Bone marrow (tissue), 2 donors: ENCODE measurements around the gene ZCCHC10.
A peak's percentile ranks its signal among the peaks of the same experiment; 100 is the strongest.
"Not testable (repeated sequence)": the region's sequence is repeated elsewhere in the genome, so short reads cannot be mapped to it uniquely, and the experiment has no call there.

Source experiments
- DNase-seq, 2 donors: peaks; one replicate each; lab custom pipeline; 2025; lab: John Stamatoyannopoulos, UW

Gene ZCCHC10

DNA sequence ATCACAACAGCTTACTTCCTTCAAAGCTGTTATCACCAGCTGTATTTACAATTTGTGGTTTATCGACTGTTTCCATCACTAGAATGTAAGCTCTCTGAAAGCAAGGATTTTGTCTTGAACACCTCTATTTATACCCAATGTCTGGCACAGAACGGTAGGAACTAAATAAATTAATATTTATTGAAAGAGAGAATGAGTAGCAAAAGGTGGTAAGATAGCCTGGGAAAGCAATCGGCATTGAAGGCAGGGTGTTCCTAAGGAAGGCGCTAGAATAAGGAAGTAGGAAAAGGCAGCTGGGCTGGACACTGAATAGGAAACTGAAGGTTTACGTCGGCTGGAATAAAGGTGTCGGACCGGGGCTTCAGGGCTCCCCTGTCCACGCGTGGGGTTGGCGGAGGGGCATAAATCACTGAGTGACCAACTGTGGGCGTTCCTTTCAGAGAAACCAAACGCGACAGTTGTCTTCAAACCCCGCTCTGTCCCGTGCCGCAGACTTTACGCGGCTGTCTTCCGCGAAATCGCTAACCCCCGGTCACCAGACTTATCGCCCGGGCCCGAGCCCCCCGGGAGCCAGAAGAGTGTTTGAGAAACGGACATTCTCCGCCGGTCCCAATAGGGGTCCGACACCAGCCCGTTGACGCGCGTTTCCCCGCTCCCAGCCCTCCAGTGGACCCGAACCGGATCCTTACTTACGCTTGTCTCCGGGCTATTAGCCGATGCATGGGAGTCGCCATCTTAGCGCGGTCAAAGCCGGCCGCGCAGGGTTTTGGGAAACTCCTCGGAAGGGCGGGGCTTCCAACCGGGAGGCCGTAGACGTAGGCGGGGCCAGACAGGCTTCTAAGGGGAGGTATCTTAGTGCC, at the start of gene ZCCHC10:
TSS of gene ZCCHC10 (minus strand) at position 746 of the 860 bp plus-strand sequence. CDS start at position 734, 12 bp downstream.
- DNase-seq: peak; percentile 78 to 83

DNA sequence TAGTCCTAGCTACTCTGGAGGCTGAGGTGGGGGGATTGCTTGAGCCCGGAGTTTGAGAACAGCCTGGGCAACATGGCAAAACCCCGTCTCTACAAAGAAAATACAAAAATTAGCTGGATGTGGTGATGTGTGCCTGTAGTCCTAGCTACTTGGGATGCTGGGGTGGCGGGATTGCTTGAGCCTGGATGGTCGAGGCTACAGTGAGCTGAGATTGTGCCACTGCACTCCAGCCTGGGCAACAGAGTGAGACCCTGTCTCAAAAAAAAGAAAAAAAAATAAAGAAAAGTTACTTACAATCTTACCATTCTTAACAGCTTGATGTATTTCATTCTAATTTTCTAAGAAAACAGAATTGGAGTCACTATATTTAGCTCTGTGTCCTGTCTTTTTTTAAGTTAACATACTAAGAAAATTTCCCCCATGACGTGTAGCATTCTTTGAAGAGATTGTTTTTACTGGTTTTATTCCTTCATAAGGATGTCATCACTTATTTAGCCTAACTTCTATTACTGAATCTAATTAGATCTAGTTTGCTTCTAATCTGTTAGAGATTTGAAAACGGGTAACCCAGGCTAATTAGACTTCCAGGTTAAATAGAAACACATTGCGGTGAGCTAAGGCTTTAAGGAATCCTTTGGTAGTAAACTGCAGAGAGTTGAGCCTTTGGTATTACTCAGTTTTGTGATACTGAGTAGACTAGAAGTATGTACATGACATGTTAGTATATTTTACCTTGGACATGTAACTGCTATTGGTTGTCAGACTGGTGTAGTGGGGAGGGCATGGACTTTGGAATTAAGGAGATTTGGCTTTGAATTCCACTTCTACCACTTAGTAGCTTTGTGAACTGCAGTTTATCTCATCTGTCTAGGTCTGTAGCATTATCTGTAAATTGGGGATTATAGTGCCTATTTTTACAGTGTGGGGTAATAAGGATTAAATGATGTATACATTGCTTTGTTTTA, 49.5 kb upstream of the ZCCHC10 start:
- no peak for DNase-seq

- no peak for DNase-seq
Measured at GRCh38 chr5:133072021-133072420, 45.7 kb upstream of the ZCCHC10 start.

DNA sequence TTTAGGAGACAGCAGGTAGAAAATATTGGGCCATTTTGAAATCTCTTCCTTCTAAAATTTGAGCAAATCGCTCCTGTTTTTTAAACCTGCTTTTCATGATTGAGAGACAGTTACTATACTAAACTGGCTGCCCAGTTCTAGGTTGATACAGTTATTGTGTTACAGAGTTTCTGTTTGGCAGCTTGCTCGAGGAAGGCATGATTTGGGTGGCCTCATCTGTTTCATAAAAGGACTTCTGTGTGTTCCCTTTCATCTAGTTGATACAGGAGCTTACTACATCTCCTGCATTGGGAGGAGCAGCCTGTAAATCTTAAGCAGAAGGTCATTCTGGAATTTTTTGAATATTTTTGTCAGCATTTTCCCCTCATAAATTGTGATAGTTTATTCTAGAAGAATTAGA, 39.7 kb upstream of the ZCCHC10 start:
- no peak for DNase-seq

DNA sequence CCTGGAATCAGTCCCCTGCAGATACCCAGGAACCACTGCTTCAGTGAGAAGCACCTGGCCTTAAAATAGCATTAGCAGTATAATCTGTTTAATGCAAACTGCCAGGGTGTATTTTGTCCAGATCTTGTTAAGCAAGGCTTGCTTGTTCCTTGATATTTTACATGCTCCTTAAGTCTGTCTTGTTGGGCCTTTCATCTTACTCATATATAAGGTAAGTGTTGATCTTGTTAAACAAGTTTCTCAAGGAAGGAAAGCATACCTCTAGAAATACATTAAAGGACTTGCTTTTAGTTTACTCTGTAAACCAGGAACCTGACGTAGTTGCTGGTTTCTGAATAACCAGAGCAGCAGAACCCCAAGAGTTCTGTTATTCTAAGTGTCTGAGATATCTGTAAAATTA, 39.1 kb upstream of the ZCCHC10 start:
- no peak for DNase-seq

- DNase-seq: no peak
Measured at GRCh38 chr5:133063965-133064364, 37.6 kb upstream of the ZCCHC10 start.

DNA sequence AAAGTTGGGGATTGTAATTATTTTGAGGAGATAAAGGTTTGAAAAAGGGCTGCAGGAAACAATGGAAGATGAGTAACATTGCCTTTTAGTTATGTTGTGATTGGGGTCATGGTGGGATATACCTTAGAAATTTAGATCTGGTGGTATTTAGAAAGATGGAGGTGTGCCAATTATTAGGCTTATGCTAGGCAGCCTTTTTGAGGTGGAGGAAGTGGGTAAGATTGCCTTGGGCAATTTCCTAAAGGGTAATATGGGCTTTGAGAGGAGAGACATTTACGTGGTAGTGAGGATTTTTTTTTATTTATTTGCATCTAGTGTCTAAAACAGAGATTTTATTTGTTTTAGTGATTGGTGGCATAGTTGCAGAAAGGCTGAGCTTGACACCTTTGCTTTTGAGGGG, 35.9 kb upstream of the ZCCHC10 start:
- no peak for DNase-seq

GRCh38 chr5:133059621-133060020, 33.3 kb upstream of the ZCCHC10 start:
- no peak for DNase-seq

DNA sequence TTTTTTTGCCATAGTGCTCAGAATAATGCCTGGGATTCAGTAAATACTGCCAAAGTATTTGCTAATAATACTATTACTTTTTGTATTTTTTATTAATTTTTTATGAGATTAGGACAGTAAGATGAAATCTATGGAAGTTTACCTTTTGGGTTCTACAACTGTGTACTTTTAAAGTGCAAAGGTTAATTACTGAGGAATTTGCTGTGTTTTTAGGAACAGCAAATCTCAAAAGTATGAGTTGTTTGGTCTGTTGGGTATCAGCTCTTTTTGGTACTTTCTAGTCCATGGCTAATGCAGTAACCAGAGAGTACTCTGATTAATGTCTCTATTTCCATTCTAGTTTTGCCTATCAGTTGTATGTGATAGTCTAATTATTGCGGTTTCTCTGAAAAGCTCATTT, 30.5 kb upstream of the ZCCHC10 start:
- DNase-seq: no peak

- DNase-seq: no peak
Measured at GRCh38 chr5:133054697-133055471, 28.5 kb upstream of the ZCCHC10 start.

DNA sequence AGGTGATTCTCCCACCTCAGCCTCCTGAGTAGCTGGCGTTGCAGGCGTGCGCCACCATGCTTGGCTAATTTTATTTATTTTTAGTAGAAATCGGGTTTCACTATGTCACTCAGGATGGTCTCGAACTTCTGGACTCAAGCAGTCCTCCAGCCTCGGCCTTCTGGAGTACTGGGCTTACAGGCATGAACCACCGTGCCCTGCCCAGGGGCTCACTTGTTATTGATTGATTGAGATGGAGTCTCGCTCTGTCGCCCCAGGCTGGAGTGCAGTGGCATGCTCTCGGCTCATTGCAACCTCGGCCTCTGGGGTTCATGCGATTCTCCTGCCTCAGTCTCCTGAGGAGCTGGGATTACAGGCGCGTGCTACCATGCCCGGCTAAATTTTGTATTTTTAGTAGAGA, 27.1 kb upstream of the ZCCHC10 start:
- DNase-seq: no peak

DNA sequence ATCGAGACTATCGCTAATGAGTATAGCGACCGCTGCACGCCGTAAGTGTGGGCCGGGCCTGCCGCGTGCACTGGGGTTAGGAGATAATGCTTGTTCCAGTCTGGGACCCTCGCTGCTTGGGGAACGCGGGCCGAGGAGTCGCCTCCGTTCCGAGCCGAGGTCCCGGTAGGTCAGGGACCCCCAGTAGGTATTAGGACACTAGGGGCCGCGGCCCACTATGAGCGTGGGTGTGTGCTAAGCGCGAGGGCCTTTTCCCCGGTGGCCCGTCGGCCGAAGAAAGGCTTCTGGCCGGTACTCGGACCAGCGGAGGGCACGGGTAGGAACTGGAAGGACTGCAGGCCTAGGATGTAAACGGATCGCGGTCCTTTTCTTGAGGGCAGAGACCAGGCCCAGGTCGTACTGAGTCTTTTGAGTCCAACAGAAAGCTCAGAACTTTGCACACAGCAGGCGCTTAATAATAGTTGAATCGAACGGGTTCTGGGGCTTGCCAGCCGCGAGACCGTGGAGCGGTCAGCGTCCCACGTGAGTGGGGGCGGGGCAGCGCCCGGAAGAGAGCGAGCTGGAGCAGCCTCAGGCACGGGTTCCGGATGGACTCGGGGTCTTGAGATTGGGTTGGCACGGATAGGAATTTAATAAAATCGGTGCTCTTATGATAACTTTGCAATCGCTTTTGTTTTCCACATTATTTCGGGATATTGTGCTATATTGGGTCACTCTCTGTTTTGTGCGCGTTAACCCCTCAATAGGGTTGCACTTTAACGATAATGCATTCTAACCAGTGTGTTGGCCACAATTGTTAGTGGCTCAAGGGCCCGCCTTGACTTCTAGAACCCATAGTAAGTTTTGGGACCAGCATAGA, 26.2 kb upstream of the ZCCHC10 start:
- peak in 1 of 2 donors; percentile 73 for DNase-seq

- peak; percentile 88 to 95 for DNase-seq
Measured at GRCh38 chr5:133051542-133052316, 25.4 kb upstream of the ZCCHC10 start, which contains the start of gene HSPA4. TSS of gene HSPA4 (plus strand) at chr5:133052013. CDS start at chr5:133052251, 238 bp downstream.

- DNase-seq: no peak
Measured at GRCh38 chr5:133051061-133051541, 24.8 kb upstream of the ZCCHC10 start.

DNA sequence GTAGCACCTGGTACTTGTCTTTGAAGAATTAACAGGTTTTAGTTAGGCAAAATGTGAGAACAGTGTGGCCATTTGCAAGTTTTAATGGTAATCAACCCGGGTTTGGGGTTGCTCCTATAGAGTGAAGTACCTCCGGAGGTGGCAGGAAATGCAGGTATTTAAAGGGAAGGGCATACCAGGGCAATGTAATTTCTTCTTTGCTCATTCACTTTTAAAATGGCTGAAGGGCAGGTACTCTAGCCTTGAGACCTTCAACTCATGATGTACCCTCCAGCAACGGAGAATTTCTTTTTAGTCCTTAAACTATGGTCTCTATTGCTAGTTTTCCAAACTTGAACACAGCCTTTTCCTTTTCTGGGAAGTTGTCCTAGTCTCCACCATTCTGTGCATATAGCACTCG, 24.2 kb upstream of the ZCCHC10 start:
- DNase-seq: no peak

GRCh38 chr5:133049726-133050048, 23.3 kb upstream of the ZCCHC10 start:
- DNase-seq: no peak

DNA sequence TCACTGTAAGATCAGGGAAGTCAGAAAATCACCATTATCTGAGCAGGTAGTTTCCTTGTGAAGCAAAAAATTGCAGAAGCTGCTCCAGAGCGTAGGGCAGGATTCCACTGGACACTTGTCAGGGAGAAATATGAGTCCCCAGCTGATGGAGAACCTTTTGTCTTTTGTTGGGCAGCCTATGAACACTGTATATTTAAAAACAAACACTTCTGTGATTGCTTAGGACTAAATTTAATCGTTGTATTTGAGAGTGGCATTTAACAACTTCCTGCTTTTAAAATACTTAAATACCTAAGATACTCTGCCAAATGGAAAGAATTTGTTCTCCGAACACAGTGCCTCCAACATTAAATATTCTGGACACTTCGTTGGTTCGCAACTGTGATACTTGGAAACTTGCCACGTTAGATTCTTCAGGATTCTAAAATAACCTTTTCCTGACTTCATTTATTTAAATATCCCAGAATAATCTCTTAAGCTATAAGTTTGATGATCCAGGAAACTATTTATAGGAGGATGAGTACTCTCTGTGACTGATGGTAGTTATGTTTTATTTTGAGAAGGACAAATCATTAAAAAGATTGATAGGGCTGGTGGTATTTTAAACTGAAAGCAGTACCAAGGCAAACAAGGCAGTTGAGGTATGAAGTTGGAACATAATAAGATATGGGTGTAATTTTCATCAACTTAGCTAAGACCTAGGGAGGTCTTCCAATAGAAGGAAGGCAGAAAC, 22.8 kb upstream of the ZCCHC10 start:
- no peak for DNase-seq

DNA sequence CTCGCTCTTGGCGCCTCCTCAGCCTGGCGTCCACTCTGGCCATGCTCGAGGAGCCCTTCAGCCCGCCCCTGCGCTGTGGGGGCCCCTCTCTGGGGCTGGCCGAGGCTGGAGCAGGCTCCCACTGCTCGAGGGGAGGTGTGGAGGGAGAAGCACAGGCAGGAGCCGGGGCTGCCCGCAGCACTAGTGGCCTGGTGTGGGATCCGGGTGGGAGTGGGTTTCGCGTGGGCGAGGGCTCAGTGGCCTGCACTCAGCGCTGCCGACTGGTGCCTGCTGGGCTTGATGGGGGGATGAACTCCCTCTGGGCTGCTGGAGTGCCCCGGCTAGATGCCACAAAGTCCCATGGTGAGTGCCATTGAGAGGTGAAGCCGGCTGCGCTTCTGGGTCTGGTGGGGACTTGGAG, 21.1 kb upstream of the ZCCHC10 start:
- DNase-seq: no peak

DNA sequence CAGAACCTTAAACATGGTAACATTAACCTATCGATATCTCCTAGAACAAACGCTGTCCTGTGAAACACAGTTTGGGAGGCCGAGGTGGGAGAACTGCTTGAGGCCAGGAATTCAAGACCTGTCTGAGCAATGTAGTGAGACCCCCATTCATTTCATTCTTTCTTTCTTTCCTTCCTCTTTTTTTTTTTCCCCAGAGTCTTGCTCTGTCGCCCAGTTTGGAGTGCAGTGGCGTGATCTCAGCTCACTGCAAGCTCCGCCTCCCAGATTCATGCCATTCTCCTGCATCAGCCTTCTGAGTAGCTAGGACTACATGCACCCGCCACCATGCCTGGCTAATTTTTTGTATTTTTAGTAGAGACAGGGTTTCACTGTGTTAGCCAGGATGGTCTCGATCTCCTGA, 20.2 kb upstream of the ZCCHC10 start:
- not testable (repeated sequence) for DNase-seq
